SHP77 treated with DMSO at 0.1 percent for 48 hours (cell line): ENCODE data around the gene ATP6V0C.
"Not testable (repeated sequence)": the region's sequence is repeated elsewhere in the genome, so short reads cannot be mapped to it uniquely, and the experiment has no call there.

Source experiments
- DNase-seq: peaks from one replicate; lab custom pipeline; 2025; lab: John Stamatoyannopoulos, UW

The ATP6V0C gene

DNA sequence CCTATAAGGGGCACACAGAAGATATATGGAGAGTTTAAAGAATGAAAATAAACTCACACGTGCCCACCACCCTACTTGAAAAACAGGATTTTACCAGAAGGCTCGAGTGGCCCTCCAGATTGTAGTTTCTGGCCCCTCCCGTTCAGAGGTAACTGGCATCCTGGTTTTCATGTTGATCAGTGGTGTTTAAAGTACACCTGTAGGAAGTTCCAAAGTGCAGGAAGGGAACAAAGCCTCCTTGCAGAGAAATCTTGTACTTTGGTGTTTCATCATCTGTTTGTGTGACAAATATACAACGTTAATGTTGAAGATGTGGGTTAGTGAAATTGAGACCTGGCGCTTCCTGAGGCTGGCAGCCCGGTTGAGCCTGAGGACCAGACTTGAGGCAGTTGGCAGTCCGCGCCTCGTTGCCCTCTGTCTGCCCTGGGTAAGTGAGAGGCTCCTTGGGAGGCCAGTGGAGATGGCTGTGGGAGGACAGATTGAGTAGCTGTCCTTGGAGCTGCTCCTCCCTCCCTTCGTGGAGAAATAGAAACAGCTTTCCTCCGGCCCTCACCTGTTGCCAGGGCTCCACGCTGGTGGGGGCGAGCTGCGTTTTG lies 36.6 kb downstream of the ATP6V0C start:
- not testable (repeated sequence) for DNase-seq

GRCh38 chr16:2551420-2551889 lies 37.7 kb downstream of the ATP6V0C start:
- not testable (repeated sequence) for DNase-seq

DNA sequence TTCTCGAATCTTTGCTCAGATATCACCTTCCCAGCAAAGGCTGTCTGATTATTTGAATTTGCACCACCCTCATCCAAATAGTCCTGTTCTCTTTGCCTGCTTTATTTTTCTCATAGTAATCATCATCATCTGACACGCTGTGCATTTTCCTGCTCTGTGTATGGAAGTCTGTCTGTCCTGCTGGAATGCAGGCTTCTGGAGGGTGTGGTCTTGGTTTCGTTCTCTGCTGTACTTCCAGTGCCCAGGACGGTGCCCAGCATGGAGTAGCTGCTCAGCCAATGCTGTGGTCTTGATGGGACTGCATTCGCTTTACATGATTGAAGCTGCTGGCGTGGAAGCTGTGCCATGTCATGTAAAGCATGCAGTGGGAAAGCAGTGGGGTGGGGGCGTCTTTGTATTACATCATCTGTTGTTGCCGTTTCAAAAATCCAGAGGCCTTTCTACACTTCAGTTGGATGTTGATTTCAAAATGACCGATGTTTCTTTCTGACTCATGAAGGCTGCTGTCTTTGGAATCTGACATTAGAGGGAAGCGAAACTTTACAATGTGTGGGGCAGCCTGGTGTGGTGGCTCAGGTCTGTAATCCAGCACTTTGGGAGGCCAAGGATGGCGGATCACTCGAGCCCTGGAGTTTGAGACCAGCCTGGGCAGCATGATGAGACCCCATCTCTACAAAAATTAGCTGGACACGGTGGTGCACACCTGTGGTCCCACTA lies 41.1 kb downstream of the ATP6V0C start:
- not testable (repeated sequence) for DNase-seq

- DNase-seq: not testable (repeated sequence)
Observed at GRCh38 chr16:2557150-2557549, 43.4 kb downstream of the ATP6V0C start.

- DNase-seq: not testable (repeated sequence)
Observed at GRCh38 chr16:2560131-2560797, 46.5 kb downstream of the ATP6V0C start.

- not testable (repeated sequence) for DNase-seq
Observed at GRCh38 chr16:2560798-2561133, 47.0 kb downstream of the ATP6V0C start.

DNA sequence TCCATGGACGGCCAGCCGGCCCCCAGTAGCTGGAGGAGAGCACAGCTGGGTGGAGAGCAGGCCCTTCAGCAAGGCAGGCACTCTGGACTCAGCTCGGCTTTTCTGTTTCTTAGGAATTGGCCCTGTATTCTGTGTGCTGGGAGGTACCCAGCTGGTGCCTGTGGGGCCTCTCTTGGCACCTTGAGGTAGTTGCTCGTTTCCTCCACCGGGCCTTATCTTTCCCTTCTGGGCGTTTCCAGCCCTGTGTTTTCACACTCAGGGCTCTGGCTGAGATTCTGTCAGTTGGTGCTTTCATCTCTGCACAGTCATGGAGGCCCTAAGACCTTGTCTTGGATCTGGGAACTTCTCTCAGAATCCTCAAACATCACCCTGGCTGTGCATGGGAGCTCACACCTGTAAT lies 53.8 kb downstream of the ATP6V0C start:
- not testable (repeated sequence) for DNase-seq

- not testable (repeated sequence) for DNase-seq
Observed at GRCh38 chr16:2568573-2568972, 54.8 kb downstream of the ATP6V0C start.
